HT1080 (cell line): Measurements from ENCODE around the gene PCNX2. TPM values are rescaled to one million over a fixed set of nuclear protein-coding genes. Genes with fewer than 3 reads are reported as not detected.
"Not testable (repeated sequence)": the region's sequence is repeated elsewhere in the genome, so short reads cannot be mapped to it uniquely, and the experiment has no call there.

Source experiments
- DNase-seq: peaks from one replicate; pipeline ENCODE4 v3.0.0-alpha.2; 2015; ENCODE audit warnings: low read depth
- total RNA-seq: library from RNA; depleted of rRNA; stranded (reverse); fragments of >200 nt; shearing (Covaris generic); gene quantifications from 2 replicates; pipeline ENCODE4 v1.2.3, GENCODE V29; 2014

The PCNX2 gene
- total RNA-seq, 1 experiment from 2014 or later, result 10.5 TPM

- no peak for DNase-seq
These were observed 62.0 kb downstream of the PCNX2 start for GRCh38 chr1:233233508-233234040.

GRCh38 chr1:233230011-233230410 is 65.5 kb downstream of the PCNX2 start:
- peak; percentile 8 for DNase-seq

GRCh38 chr1:233229288-233229687 is 66.2 kb downstream of the PCNX2 start:
- DNase-seq, result no peak

- no peak for DNase-seq
These were observed 67.5 kb downstream of the PCNX2 start for GRCh38 chr1:233227930-233228465.

GRCh38 chr1:233224311-233224710 is 71.2 kb downstream of the PCNX2 start:
- no peak for DNase-seq

- DNase-seq, result no peak
These were observed 77.7 kb downstream of the PCNX2 start for GRCh38 chr1:233217832-233218231.

GRCh38 chr1:233216009-233216408 is 79.5 kb downstream of the PCNX2 start:
- no peak for DNase-seq

- DNase-seq, result no peak
These were observed 80.3 kb downstream of the PCNX2 start for GRCh38 chr1:233215135-233215760.

GRCh38 chr1:233211595-233211994 is 83.9 kb downstream of the PCNX2 start:
- no peak for DNase-seq

- DNase-seq, result no peak
These were observed 84.4 kb downstream of the PCNX2 start for GRCh38 chr1:233211106-233211505.

- DNase-seq, result no peak
These were observed 86.0 kb downstream of the PCNX2 start for GRCh38 chr1:233209481-233209880.

- DNase-seq, result no peak
These were observed 86.8 kb downstream of the PCNX2 start for GRCh38 chr1:233208687-233209086.

GRCh38 chr1:233197940-233198339 is 97.6 kb downstream of the PCNX2 start:
- no peak for DNase-seq

- DNase-seq, result no peak
These were observed 101.8 kb downstream of the PCNX2 start for GRCh38 chr1:233193741-233194140.

- no peak for DNase-seq
These were observed 104.5 kb downstream of the PCNX2 start for GRCh38 chr1:233190987-233191386.

GRCh38 chr1:233189526-233189925 is 106.0 kb downstream of the PCNX2 start:
- DNase-seq, result no peak

GRCh38 chr1:233188061-233188460 is 107.5 kb downstream of the PCNX2 start:
- DNase-seq, result no peak

- DNase-seq, result peak; percentile 67
These were observed 112.1 kb downstream of the PCNX2 start for GRCh38 chr1:233183226-233184020.

GRCh38 chr1:233182587-233182986 is 112.9 kb downstream of the PCNX2 start:
- no peak for DNase-seq

GRCh38 chr1:233180641-233181364 is 114.7 kb downstream of the PCNX2 start:
- no peak for DNase-seq

- DNase-seq, result not testable (repeated sequence)
These were observed 115.9 kb downstream of the PCNX2 start for GRCh38 chr1:233179638-233180037.

- DNase-seq, result peak; percentile 64
These were observed 123.3 kb downstream of the PCNX2 start for GRCh38 chr1:233172201-233172600.
